Esophagus squamous epithelium (tissue), 4 donors: Measurements from ENCODE around the gene BABAM2.

Source experiments
- POLR2A ChIP-seq, 4 donors: fragments of 450-650 bp; IDR thresholded peaks; one replicate each; pipeline ENCODE4 v1.6.1; 2017; ENCODE audit warnings: antibody characterized with exemption in 4 of 4, mild to moderate bottlenecking in 4 of 4, moderate library complexity in 3 of 4
- TF ChIP-seq, protein P1 (sequence below), 6 experiments: fragments of 450-650 bp in 4 of 6; fragments of 200-600 bp in 2 of 6; sonication (generic) in 2 of 6; IDR thresholded peaks; one replicate each; pipeline ENCODE4 v1.5.1; 2016 to 2019; ENCODE audit warnings: antibody characterized with exemption in 6 of 6, mild to moderate bottlenecking in 4 of 6, moderate library complexity in 4 of 6

DNA sequence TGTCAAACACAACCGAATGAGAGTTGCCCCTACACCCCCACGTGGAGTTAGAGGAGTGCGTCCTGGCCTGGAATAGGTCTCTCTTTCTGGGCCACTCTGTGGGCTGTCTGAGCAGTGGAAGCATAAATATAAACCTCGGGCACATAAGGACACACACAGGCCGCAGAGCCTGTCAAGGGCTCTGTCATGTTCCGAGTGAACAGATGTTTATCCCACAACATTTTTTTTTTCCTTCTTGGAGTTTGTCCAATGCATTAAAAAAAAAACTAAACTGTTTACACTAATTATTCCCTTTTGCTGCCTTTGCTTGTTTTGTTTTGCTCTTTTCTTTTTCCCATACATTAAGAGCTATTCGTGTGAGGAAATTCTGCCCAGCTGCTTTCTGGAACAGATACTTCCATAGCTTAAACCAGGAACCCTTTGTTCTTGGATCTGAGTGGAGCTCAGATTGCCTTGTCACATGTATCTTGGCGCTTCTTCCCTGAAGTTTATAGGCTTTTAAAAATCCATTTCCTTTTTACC, 273.8 kb downstream of the BABAM2 start:
- TF ChIP-seq, protein P1, sequence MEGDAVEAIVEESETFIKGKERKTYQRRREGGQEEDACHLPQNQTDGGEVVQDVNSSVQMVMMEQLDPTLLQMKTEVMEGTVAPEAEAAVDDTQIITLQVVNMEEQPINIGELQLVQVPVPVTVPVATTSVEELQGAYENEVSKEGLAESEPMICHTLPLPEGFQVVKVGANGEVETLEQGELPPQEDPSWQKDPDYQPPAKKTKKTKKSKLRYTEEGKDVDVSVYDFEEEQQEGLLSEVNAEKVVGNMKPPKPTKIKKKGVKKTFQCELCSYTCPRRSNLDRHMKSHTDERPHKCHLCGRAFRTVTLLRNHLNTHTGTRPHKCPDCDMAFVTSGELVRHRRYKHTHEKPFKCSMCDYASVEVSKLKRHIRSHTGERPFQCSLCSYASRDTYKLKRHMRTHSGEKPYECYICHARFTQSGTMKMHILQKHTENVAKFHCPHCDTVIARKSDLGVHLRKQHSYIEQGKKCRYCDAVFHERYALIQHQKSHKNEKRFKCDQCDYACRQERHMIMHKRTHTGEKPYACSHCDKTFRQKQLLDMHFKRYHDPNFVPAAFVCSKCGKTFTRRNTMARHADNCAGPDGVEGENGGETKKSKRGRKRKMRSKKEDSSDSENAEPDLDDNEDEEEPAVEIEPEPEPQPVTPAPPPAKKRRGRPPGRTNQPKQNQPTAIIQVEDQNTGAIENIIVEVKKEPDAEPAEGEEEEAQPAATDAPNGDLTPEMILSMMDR (IDR thresholded peaks at IDR 0.05): no peak
- TF ChIP-seq POLR2A (IDR thresholded peaks at IDR 0.05): no peak
